GM18517 (cell line): ENCODE measurements around the gene SLC15A4.

Source experiments
- ATAC-seq: cut with Tn5 transposase; IDR thresholded peaks from one replicate; pipeline ENCODE4 v1.9.1; 2021; ENCODE audit warnings: mild to moderate bottlenecking, moderate library complexity; ENCODE audit not compliant: unreplicated experiment

Gene SLC15A4

GRCh38 chr12:128763395-128763794 lies 60.4 kb downstream of the SLC15A4 start:
- no peak for ATAC-seq

- ATAC-seq: no peak
Observed at GRCh38 chr12:128761379-128761790, 62.4 kb downstream of the SLC15A4 start.

- no peak for ATAC-seq
Observed at GRCh38 chr12:128755566-128755965, 68.2 kb downstream of the SLC15A4 start.

- ATAC-seq: no peak
Observed at GRCh38 chr12:128754275-128754674, 69.5 kb downstream of the SLC15A4 start.

DNA sequence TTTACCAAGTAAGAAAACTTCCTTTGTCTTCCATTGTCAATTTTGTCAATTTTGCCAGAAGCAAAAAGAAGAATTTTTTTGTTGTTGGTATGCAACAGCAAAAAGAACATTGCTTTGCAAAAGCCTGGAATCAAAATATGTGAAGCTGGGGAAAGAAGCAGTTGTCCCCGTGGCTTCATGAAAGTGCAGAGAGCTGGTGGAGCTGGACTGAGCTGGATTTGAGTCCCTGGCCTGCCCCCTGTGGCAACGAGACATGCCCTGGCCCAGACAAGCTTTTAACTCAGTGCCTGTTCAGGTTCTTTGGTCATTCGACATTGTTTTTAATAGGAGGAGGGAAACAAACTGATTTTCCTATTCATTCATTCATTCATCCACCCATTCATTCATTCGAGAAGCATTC lies 70.3 kb downstream of the SLC15A4 start:
- no peak for ATAC-seq

DNA sequence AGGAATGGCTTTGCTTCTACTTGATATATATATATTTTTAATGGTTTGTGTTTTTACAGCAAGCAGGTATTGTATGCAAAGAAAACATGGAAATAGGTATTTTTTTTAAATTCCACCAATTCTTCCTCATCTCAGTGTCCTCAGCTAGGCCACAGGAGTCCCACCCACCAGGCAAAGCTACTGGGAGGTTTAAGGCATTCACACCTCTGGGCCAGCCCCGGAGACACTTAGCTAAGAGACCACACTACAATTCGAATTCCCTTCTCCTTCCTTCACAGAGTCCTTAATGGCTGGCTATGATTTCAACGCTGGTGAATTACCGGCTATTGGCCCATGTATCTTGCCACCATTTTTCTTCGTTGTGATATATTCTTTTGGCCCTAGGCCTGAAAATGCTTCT lies 71.4 kb downstream of the SLC15A4 start:
- no peak for ATAC-seq

GRCh38 chr12:128747441-128747840 lies 76.3 kb downstream of the SLC15A4 start:
- no peak for ATAC-seq

DNA sequence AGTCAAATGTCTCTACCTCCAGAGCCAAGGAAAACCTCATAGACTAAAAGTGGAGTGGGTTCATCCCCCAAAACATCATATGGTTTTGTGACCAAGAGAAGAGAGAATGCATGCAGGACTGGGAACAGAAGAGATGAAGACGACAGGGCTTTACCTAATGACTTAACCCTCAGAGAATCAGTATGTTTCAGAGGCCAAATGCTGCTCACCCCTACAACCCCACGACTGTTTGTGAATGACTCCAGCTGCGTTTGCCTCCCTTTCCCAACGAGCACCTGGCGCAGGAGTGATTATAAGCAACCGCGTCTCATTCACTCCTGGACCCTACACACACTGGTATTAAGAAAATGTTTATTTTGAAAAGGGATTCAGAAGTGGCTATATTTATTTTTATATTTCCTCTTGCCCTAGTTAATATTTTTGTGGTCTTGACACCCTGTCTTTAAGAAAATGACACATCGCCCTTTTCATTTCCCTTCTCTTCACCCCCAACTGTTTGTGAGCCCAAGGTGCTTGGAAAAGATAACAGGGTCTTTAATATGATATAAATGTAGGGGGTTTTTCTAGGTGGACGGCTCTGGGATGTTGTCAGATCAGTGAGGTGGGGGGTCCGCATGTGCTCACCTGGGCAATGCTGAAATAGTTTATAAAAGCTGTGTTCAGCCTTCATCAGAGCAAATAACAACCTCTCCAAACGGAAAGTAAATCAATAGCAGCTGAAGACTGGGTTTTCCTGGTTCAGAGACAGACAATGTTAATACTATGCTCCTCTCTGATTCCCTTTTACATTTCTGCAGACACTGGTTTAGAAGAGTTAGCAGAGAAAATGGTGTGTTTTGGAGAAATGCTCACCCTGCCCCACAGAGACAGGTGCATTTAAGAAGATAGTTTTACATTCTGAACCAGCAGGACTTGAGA lies 77.7 kb downstream of the SLC15A4 start:
- no peak for ATAC-seq

DNA sequence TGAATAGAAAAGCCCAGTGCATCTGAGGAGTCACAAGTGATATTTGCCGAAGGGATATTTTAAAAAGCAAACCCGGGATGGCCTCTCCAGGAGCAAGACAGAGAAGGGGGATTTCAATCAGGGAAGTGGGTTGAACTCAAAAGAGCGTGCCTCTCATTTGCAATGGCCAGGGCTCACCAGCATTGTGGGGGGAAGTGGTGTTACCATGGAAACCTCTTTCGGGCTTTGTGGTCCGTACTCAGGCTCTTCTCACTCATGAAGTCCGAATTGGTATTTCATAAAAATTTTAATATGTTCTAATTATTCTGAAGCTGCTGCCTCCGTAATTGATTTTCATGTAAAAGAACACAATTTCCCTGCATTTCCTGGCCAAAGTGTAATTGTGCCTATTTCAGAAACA lies 79.8 kb downstream of the SLC15A4 start:
- no peak for ATAC-seq
